HG03064 (cell line): Measurements from ENCODE around the gene TRIM40.

ENCODE experiments used
- ATAC-seq: cut with Tn5 transposase; IDR thresholded peaks from one replicate; pipeline ENCODE4 v1.9.1; 2021; ENCODE audit warnings: low read depth; ENCODE audit not compliant: unreplicated experiment

The TRIM40 gene

GRCh38 chr6:30194797-30195690 is 59.1 kb downstream of the TRIM40 start:
- no peak for ATAC-seq

- ATAC-seq, result no peak
Measured at GRCh38 chr6:30195951-30196350, 60.0 kb downstream of the TRIM40 start.

GRCh38 chr6:30196376-30196775 is 60.4 kb downstream of the TRIM40 start:
- ATAC-seq, result no peak
